GM12865 (cell line): Measurements from ENCODE around the gene UMAD1.

ENCODE experiments used
- DNase-seq: peaks from one replicate; pipeline ENCODE4 v3.0.0; 2010; ENCODE audit warnings: low read depth
- H3K4me3 ChIP-seq: 2 replicates; pipeline ENCODE4 v1.5.1; 2011; ENCODE audit warnings: mild to moderate bottlenecking, low read depth, low read length, control low read depth
- CTCF ChIP-seq: IDR thresholded peaks from 2 replicates; pipeline ENCODE4 v1.5.1; 2011; ENCODE audit warnings: low read length, control low read depth, low read depth, inconsistent platforms; ENCODE audit not compliant: insufficient read depth; ENCODE audit errors: missing control alignments

UMAD1 gene

GRCh38 chr7:7751243-7752092, 110.9 kb downstream of the UMAD1 start:
- TF ChIP-seq CTCF, result no peak
- H3K4me3 ChIP-seq, result no peak overlapping the region
- no peak for DNase-seq

GRCh38 chr7:7756577-7756976, 116.0 kb downstream of the UMAD1 start:
- no peak for TF ChIP-seq CTCF
- no peak overlapping the region for H3K4me3 ChIP-seq
- no peak for DNase-seq

GRCh38 chr7:7757576-7757975, 117.0 kb downstream of the UMAD1 start:
- H3K4me3 ChIP-seq, result no peak overlapping the region
- no peak for DNase-seq
- TF ChIP-seq CTCF, result no peak

GRCh38 chr7:7761340-7761973, 120.9 kb downstream of the UMAD1 start:
- DNase-seq, result peak; percentile 67
- TF ChIP-seq CTCF, result peak; percentile 3
- H3K4me3 ChIP-seq, result peak overlapping the region; percentile 49

- TF ChIP-seq CTCF, result no peak
- peak; percentile 62 for DNase-seq
- H3K4me3 ChIP-seq, result peak overlapping the region; percentile 49
Measured at GRCh38 chr7:7761974-7762779, 121.6 kb downstream of the UMAD1 start.

- DNase-seq, result peak; percentile 14
- no peak overlapping the region for H3K4me3 ChIP-seq
- TF ChIP-seq CTCF, result peak; percentile 3
Measured at GRCh38 chr7:7764520-7765396, 124.2 kb downstream of the UMAD1 start.
